GM18868 (cell line): Measurements from ENCODE around the gene HMCN1.

ENCODE experiments used
- ATAC-seq: cut with Tn5 transposase; IDR thresholded peaks from one replicate; pipeline ENCODE4 v1.9.1; 2021; ENCODE audit warnings: mild to moderate bottlenecking, moderate library complexity; ENCODE audit not compliant: unreplicated experiment

HMCN1 gene

GRCh38 chr1:186215636-186216035 is 481.4 kb downstream of the HMCN1 start:
- no peak for ATAC-seq

GRCh38 chr1:186218654-186219352 is 484.6 kb downstream of the HMCN1 start:
- peak; percentile 89 for ATAC-seq

- no peak for ATAC-seq
These were observed 485.9 kb downstream of the HMCN1 start for GRCh38 chr1:186220067-186220466.

GRCh38 chr1:186220911-186221310 is 486.7 kb downstream of the HMCN1 start:
- no peak for ATAC-seq

DNA sequence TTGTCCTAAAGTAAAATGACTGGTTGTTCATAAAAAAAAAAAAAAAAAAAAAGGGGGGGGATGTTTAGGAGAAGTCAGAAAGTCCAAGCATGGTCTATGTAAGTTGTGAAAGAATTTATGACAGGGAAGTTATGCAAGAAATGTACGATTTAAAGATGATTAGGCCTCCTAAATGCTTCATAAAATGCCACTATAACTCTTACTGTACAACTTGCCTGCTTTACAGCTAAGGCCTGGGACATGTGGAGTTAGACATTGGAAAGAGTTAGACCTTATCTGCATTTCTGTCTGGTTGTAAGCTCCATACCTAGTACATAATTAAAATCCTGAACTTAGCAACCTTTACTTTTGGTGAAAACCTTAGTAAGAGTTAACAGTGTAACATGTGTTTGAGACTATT is 490.9 kb downstream of the HMCN1 start:
- ATAC-seq, result no peak

DNA sequence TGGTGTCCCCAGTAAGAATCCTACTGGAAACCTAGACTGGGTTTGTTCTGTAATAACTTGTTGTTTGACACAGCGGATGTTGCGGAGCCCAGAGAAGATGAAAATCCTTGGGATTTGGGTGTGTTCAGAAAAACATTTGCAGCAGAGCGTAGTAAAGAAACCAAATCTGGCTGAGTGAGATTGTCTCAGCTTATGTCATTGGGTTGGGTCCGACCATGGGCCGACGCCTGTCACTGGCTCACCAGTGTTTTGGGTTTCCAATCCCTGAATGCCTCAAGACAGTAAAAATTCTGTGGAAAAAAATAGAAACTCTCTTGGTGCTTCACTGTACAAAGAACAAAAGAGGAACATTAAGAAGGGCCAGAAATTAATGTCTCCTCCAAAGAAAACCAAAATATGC is 494.6 kb downstream of the HMCN1 start:
- ATAC-seq, result no peak

GRCh38 chr1:186231861-186232436 is 497.8 kb downstream of the HMCN1 start:
- no peak for ATAC-seq

- no peak for ATAC-seq
These were observed 500.9 kb downstream of the HMCN1 start for GRCh38 chr1:186234976-186235686.

- no peak for ATAC-seq
These were observed 501.5 kb downstream of the HMCN1 start for GRCh38 chr1:186235696-186236095.

DNA sequence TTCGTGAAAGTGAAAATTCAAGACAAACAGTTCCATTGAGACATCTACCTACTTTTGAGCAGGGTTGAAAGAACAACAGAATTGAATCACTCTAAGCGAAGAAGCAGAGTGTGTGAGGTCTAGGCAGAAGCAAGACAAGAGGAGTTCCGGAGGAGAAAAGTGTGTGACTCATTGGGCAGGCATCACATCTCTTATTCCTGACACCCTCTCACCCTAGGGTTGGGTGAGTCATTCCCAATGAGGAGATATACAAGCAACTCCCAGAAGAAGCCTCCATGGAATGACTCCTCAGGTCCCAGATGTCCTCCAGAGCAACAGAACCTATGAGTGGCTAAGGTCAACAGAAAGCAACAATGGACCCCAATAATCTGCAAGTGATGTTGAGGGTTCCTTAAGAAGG is 502.7 kb downstream of the HMCN1 start:
- ATAC-seq, result no peak

- no peak for ATAC-seq
These were observed 505.0 kb downstream of the HMCN1 start for GRCh38 chr1:186239171-186239570.

DNA sequence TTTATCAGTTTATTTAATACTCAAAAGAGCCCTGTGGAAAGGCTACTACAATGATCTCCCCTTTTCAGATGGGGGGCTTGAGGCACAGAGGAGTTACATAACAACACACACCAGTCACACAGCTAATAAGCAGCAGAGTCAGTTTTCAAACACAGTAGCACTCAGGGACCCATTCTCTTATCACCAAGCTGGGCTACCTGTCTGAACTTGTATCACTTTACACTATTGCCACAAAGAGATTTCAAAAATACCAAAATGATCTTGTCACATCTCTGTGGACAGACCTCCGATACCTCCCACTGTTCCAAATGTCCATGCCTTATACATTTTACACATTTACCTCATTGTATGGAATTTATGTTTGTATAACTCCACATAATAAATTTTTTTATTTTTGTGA is 506.2 kb downstream of the HMCN1 start:
- ATAC-seq, result no peak
